ENCODE measurements around the gene RCBTB2.

The RCBTB2 gene

DNA sequence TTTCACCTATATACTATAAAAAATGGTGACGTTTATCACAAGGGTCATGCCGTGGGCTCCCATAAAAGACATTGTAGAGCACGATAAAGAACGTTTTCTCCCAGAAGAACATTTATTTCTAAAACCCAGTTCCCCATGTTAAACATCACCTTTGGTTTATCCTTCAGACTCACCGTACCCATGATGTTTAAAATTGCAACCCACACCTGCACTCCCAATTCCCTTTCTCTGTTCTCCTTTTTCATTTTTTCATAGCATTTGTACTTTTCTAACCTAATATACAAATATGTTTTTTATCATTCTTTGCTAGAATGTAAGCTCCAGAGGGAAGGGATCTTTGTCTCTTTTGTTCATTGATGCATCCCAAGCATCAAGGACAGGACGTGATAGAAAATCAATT is 2.0 kb downstream of the RCBTB2 start:
- DNase-seq (ENCODE audit: low read depth), result no peak

- no peak for DNase-seq (ENCODE audit: low read depth)
These were observed 4.2 kb downstream of the RCBTB2 start for GRCh38 chr13:48528720-48529119.

- no peak for DNase-seq (ENCODE audit: low read depth)
These were observed 4.9 kb downstream of the RCBTB2 start for GRCh38 chr13:48527955-48528354.

DNA sequence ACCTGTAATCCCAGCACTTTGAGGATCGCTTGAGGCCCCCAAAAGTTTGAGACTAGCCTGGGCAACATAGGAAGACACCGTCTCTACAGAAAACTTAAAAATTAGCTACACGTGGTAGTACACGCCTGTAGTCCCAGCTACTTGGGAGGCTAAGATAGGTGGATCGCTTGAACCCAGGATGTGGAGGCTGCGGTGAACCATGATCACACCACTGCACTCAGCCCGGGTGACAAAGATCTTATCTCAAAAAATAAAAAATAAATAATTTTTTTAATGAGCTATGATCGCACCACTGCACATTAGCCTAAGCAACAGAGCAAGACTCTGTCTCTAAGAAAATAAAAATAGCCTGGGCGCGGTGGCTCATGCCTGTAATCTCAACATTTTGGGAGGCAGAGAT is 6.6 kb downstream of the RCBTB2 start:
- DNase-seq (ENCODE audit: low read depth), result no peak

GRCh38 chr13:48518083-48518482 is 14.8 kb downstream of the RCBTB2 start:
- no peak for DNase-seq (ENCODE audit: low read depth)

GRCh38 chr13:48515732-48516131 is 17.1 kb downstream of the RCBTB2 start:
- no peak for DNase-seq (ENCODE audit: low read depth)

DNA sequence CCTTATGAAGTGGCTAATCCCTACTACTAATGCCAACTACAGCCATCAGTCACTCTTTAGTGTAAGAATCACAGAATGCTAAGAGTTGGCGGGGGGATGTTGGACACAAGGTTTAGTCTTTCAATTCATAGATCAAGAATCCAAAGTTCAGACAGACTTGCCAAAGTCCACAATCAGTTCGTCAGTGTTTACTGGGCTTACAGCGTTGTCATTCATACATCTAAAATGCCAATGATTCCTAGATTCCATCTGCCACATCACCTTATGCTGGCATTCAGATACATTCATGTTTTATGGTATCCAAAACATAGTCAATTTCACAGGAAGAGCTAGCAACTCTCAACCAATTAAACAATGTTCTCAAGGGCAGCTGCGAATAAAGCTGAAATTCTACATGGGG is 18.1 kb downstream of the RCBTB2 start:
- DNase-seq (ENCODE audit: low read depth), result no peak

DNA sequence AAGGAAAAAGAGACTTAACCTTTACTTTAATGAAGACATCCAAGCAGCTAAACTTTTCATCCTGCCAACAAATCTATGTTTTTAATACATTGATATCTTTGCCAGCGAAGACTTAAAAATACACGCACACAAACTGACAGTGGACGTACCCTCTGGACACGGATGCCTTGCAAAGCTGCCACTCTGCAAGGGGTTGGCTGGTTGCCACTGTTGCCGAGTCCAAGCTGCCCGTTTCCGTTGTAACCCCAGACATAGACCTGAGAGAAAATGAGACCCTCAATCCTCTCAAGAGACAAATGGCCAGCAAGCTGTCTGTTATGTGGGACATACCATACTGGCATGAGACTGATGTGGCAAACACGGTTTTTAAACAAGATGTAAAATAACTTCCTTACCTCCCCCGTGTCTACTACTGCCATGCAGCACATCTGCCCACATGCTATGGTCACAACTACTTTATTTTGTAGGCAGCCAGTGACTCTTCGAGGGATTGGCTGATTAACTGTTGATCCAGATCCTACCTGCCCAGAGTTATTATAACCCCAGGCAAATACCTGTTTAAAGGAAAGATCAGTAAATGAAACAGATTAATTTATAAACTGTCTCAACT is 21.2 kb downstream of the RCBTB2 start:
- DNase-seq (ENCODE audit: low read depth), result no peak

GRCh38 chr13:48510698-48511097 is 22.2 kb downstream of the RCBTB2 start:
- no peak for DNase-seq (ENCODE audit: low read depth)

DNA sequence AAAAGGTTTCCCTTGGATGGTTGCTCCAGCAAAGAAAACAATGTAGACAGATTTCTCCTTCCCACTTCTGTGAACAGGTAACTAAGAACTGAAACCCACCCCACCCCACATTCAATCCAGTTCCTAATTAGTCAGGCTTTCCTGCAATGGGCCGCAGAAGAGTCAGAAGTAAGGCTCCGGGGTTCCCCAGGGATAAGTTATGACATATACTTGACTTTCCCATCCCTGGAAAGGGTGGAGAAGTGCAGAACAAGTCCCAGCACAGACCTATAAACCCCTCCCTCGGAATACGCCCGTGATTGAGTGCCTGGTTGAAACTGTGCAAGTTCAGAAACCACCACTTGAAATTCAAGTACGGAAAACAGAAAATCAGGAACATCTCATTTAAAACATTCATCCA is 24.9 kb downstream of the RCBTB2 start:
- no peak for DNase-seq (ENCODE audit: low read depth)

DNA sequence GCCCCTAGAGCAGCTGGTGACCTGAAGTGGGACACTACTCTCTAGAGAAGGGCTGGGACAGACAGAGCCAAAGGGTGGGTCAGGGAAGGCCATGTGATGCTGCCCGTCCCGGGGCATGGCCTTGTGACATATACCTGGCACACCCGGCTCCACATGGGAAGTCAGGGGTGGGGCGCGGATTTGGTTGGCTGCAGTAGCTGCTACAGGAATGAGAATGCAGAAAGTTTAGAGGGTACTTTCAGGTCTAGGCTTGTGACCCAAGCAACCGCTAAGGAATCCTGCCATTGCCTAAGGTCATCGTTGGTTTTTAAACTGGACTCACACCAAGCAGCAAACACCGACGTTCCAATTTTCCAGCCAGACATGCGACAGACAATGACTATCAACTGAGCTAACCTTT is 25.9 kb downstream of the RCBTB2 start:
- no peak for DNase-seq (ENCODE audit: low read depth)

GRCh38 chr13:48506092-48506701 is 26.7 kb downstream of the RCBTB2 start:
- no peak for DNase-seq (ENCODE audit: low read depth)

GRCh38 chr13:48505597-48506091 is 27.2 kb downstream of the RCBTB2 start:
- no peak for DNase-seq (ENCODE audit: low read depth)

DNA sequence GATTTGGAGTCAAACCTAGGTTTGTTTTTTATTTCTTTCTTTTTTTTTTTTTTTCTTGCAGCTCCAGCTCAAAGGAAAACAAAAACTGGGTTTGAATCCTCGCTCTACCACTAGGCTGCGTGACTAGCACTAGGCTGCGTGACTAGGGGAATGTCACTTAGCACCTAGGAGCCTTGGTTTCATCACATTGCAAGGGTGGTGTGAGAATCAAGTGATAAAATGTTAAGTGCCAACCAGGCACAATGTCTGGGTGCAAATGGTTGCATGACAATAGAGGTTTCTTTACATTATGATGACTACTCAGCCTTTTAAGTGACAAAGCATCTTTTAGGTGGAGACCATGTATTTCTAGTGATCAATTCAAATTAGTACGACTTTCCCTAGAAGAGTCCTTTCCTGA is 27.9 kb downstream of the RCBTB2 start:
- DNase-seq (ENCODE audit: low read depth), result no peak

DNA sequence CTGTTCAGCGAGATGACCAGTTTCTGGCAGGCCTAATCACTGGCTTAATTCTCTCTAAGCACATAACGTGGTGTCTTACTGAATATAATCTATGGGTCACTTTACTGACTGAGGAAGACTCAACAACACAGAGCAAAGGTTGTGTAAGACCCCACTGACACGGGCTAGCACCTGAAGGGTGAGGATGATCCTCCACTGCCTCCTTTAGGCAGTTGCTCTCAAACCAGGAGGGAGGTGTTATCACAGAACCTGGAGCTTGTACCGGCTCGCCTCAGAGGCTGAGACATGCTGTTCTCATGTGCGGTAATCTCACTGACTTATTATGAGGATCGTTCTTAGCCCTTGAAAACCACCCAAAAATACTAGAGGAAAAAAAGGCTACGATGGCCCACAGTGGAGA is 28.3 kb downstream of the RCBTB2 start:
- DNase-seq (ENCODE audit: low read depth), result no peak

- DNase-seq (ENCODE audit: low read depth), result no peak
These were observed 30.1 kb downstream of the RCBTB2 start for GRCh38 chr13:48502601-48503319.

DNA sequence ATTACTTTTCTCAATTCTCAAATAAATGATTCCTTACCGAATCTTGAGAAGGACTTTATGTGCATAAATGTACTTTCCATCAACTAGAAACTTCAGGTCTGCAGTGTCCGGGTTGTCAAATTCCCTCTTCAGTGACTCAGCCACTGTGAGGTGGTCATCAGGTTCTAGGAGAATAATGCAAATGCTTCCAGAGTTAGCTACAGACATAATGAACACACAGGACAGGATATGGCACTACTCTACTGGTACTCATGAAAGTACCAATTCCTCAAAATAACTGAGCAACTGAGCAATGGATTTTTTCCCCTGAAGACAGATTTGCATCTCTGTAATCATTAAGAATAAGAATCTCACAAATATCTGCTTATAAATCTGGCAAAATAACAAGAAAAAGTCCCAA is 31.2 kb downstream of the RCBTB2 start:
- DNase-seq (ENCODE audit: low read depth), result no peak

DNA sequence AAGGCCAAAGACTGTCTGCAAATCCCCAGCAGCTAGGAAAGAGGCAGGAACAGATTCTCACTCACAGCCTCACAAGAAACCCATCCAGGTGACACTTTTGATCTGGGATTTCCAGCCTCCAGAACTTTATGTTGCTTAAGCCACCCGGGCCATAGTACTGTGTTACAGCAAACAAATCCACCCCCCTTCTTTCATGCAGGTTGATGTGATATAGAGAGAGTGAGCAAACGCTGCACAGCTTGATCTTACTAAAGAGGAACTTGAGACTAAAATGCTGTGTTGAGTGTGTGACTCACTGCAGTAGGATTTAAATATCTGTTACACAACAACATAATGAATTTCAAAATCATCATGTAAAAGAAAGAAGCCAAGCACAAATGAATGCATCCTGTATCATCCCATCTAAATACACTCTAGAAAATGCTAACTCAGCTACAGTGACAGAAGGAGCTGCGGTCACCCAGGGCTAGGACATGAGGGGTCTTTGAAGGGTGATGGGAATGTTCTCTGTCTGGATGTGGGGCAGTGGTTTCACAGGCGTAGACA is 32.2 kb downstream of the RCBTB2 start:
- peak; percentile 83 for DNase-seq (ENCODE audit: low read depth)

DNA sequence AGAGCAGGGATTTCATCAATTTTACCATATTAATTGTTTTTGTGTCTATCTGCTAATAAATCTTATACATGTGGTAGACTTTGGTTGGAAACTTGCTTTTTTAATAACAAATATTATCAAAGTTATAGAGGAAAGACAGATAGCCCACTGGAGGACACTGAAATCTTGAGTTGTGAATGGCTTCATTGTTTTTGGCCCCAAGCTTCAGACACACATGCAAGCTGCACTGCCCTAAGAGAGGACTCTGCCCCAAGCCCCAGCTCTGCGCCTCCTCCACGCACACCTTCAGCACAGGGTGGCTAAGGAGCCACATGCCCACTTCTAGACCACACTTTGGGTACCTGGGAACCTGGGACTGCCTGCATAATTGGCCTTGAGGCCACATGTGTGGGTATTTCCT is 35.2 kb downstream of the RCBTB2 start:
- DNase-seq (ENCODE audit: low read depth), result no peak

- no peak for DNase-seq (ENCODE audit: low read depth)
These were observed 36.4 kb downstream of the RCBTB2 start for GRCh38 chr13:48496271-48497161.

GRCh38 chr13:48494874-48495273 is 38.0 kb downstream of the RCBTB2 start:
- DNase-seq (ENCODE audit: low read depth), result no peak

GRCh38 chr13:48493851-48494250 is 39.0 kb downstream of the RCBTB2 start:
- DNase-seq (ENCODE audit: low read depth), result no peak
